ENCODE measurements around the gene LGALS3BP. TPM values are rescaled to one million over a fixed set of nuclear protein-coding genes. Genes with fewer than 3 reads are reported as not detected.

Gene LGALS3BP
- total RNA-seq, 1 experiment from 2014 or later, result 747 TPM

- Mint-ChIP-seq H3K27ac (ENCODE audit: unreplicated experiment) (no peak overlapping the region), H3K27me3 (ENCODE audit: unreplicated experiment) (no peaks in the 10 kb centered on the region), H3K9me3 (ENCODE audit: low read depth, unreplicated experiment) (no peaks in the 10 kb centered on the region), H3K4me3 (ENCODE audit: low read depth, unreplicated experiment) (no peak overlapping the region), H3K36me3 (ENCODE audit: insufficient read depth, unreplicated experiment) (peaks cover 64% of the 10 kb centered on the region), H3K4me1 (ENCODE audit: low read depth, unreplicated experiment) (peaks cover 62% of the 10 kb centered on the region)
- no TSS peak for BruUV-seq (replicated peaks)
- TF ChIP-seq CTCF (IDR thresholded peaks at IDR 0.05; ENCODE audit: unreplicated experiment), result no peak
- CTCF ChIA-PET, result no interaction called here
- intact Hi-C loops (cut with micrococcal nuclease; ENCODE audit: unreplicated experiment), result no loop called here
- DNase-seq, result no peak
Measured at GRCh38 chr17:78999947-79000395, 20.2 kb upstream of the LGALS3BP start.

- H3K4me3 Mint-ChIP-seq (ENCODE audit: low read depth, unreplicated experiment), result no peak overlapping the region
- H3K9me3 Mint-ChIP-seq (ENCODE audit: low read depth, unreplicated experiment), result no peaks in the 10 kb centered on the region
- CTCF ChIA-PET, result interaction anchor here (0.7 kb wide), 1 partner anchor 462 kb away, joined by 4 read pairs; no protein-coding TSS in a partner anchor
- H3K4me1 Mint-ChIP-seq (ENCODE audit: low read depth, unreplicated experiment), result peaks cover 62% of the 10 kb centered on the region
- H3K27ac Mint-ChIP-seq (ENCODE audit: unreplicated experiment), result peak overlapping the region; percentile 36
- no peak for TF ChIP-seq CTCF (IDR thresholded peaks at IDR 0.05; ENCODE audit: unreplicated experiment)
- intact Hi-C loops (cut with micrococcal nuclease; ENCODE audit: unreplicated experiment), result no loop called here
- H3K27me3 Mint-ChIP-seq (ENCODE audit: unreplicated experiment), result no peaks in the 10 kb centered on the region
- DNase-seq, result no peak
- peaks cover 69% of the 10 kb centered on the region for H3K36me3 Mint-ChIP-seq (ENCODE audit: insufficient read depth, unreplicated experiment)
- BruUV-seq (replicated peaks), result no TSS peak
Measured at GRCh38 chr17:78999056-78999768, 19.5 kb upstream of the LGALS3BP start.

- Mint-ChIP-seq H3K36me3 (ENCODE audit: insufficient read depth, unreplicated experiment) (peaks cover 76% of the 10 kb centered on the region), H3K4me1 (ENCODE audit: low read depth, unreplicated experiment) (peaks cover 62% of the 10 kb centered on the region), H3K9me3 (ENCODE audit: low read depth, unreplicated experiment) (no peaks in the 10 kb centered on the region), H3K27me3 (ENCODE audit: unreplicated experiment) (no peaks in the 10 kb centered on the region), H3K27ac (ENCODE audit: unreplicated experiment) (peak overlapping the region; percentile 36), H3K4me3 (ENCODE audit: low read depth, unreplicated experiment) (peak overlapping the region; percentile 42)
- DNase-seq, result peak; percentile 62
- no TSS peak for BruUV-seq (replicated peaks)
- intact Hi-C loops (cut with micrococcal nuclease; ENCODE audit: unreplicated experiment), result no loop called here
- CTCF ChIA-PET, result no interaction called here
- TF ChIP-seq CTCF (IDR thresholded peaks at IDR 0.05; ENCODE audit: unreplicated experiment), result no peak
Measured at GRCh38 chr17:78998311-78999055, 18.8 kb upstream of the LGALS3BP start.

GRCh38 chr17:78997881-78998280, 18.2 kb upstream of the LGALS3BP start:
- DNase-seq, result no peak
- Mint-ChIP-seq H3K4me1 (ENCODE audit: low read depth, unreplicated experiment) (peaks cover 67% of the 10 kb centered on the region), H3K36me3 (ENCODE audit: insufficient read depth, unreplicated experiment) (peaks cover 82% of the 10 kb centered on the region), H3K27ac (ENCODE audit: unreplicated experiment) (no peak overlapping the region), H3K9me3 (ENCODE audit: low read depth, unreplicated experiment) (no peaks in the 10 kb centered on the region), H3K27me3 (ENCODE audit: unreplicated experiment) (no peaks in the 10 kb centered on the region), H3K4me3 (ENCODE audit: low read depth, unreplicated experiment) (peak overlapping the region; percentile 42)
- BruUV-seq (replicated peaks), result no TSS peak
- TF ChIP-seq CTCF (IDR thresholded peaks at IDR 0.05; ENCODE audit: unreplicated experiment), result no peak
- intact Hi-C loops (cut with micrococcal nuclease; ENCODE audit: unreplicated experiment), result no loop called here
- CTCF ChIA-PET, result interaction anchor here (2.2 kb wide), 1 partner anchor 18 kb away, joined by 8 read pairs; the partner anchor contains the start of gene LGALS3BP
